DMS79 (cell line): ENCODE measurements around the gene ALOX5.
"Not testable (repeated sequence)": the region's sequence is repeated elsewhere in the genome, so short reads cannot be mapped to it uniquely, and the experiment has no call there.

Source experiments
- DNase-seq: peaks from one replicate; lab custom pipeline; 2025; lab: John Stamatoyannopoulos, UW

The ALOX5 gene

GRCh38 chr10:45468079-45468478 is 94.1 kb downstream of the ALOX5 start:
- DNase-seq: no peak

- peak; percentile 26 for DNase-seq
These were observed 96.3 kb downstream of the ALOX5 start for GRCh38 chr10:45470098-45471012.

GRCh38 chr10:45471059-45471458 is 97.0 kb downstream of the ALOX5 start:
- no peak for DNase-seq

- DNase-seq: no peak
These were observed 97.7 kb downstream of the ALOX5 start for GRCh38 chr10:45471531-45472310.

GRCh38 chr10:45473126-45473525 is 99.1 kb downstream of the ALOX5 start:
- DNase-seq: no peak

GRCh38 chr10:45476559-45476958 is 102.5 kb downstream of the ALOX5 start:
- DNase-seq: no peak

GRCh38 chr10:45480294-45480693 is 106.3 kb downstream of the ALOX5 start:
- no peak for DNase-seq

GRCh38 chr10:45481100-45481499 is 107.1 kb downstream of the ALOX5 start:
- DNase-seq: not testable (repeated sequence)

GRCh38 chr10:45483002-45483401 is 109.0 kb downstream of the ALOX5 start:
- DNase-seq: no peak

GRCh38 chr10:45487735-45488134 is 113.7 kb downstream of the ALOX5 start:
- DNase-seq: no peak

GRCh38 chr10:45488365-45488764 is 114.3 kb downstream of the ALOX5 start:
- DNase-seq: no peak

- DNase-seq: no peak
These were observed 116.3 kb downstream of the ALOX5 start for GRCh38 chr10:45490277-45490676.

- no peak for DNase-seq
These were observed 117.0 kb downstream of the ALOX5 start for GRCh38 chr10:45491061-45491460.
